Gastroesophageal sphincter (tissue), 3 donors: ENCODE measurements around the gene ZNF3.

Source experiments
- POLR2A ChIP-seq, 2 donors: fragments of 450-650 bp; IDR thresholded peaks; one replicate each; pipeline ENCODE4 v1.6.1; 2017; ENCODE audit warnings: antibody characterized with exemption in 2 of 2, mild to moderate bottlenecking in 2 of 2, moderate library complexity in 1 of 2
- TF ChIP-seq, protein P1 (sequence below), 4 experiments: fragments of 200-600 bp in 2 of 4; fragments of 450-650 bp in 2 of 4; sonication (generic) in 1 of 4; IDR thresholded peaks; one replicate each; pipeline ENCODE4 v1.5.1; 2017 to 2019; ENCODE audit warnings: antibody characterized with exemption in 4 of 4, mild to moderate bottlenecking in 2 of 4, moderate library complexity in 2 of 4

GRCh38 chr7:100079024-100079560, 2.4 kb downstream of the ZNF3 start:
- TF ChIP-seq POLR2A (IDR thresholded peaks at IDR 0.05): no peak
- TF ChIP-seq, protein P1, sequence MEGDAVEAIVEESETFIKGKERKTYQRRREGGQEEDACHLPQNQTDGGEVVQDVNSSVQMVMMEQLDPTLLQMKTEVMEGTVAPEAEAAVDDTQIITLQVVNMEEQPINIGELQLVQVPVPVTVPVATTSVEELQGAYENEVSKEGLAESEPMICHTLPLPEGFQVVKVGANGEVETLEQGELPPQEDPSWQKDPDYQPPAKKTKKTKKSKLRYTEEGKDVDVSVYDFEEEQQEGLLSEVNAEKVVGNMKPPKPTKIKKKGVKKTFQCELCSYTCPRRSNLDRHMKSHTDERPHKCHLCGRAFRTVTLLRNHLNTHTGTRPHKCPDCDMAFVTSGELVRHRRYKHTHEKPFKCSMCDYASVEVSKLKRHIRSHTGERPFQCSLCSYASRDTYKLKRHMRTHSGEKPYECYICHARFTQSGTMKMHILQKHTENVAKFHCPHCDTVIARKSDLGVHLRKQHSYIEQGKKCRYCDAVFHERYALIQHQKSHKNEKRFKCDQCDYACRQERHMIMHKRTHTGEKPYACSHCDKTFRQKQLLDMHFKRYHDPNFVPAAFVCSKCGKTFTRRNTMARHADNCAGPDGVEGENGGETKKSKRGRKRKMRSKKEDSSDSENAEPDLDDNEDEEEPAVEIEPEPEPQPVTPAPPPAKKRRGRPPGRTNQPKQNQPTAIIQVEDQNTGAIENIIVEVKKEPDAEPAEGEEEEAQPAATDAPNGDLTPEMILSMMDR (IDR thresholded peaks at IDR 0.05): no peak
